ENCODE measurements around the gene IGIP.

The IGIP gene

DNA sequence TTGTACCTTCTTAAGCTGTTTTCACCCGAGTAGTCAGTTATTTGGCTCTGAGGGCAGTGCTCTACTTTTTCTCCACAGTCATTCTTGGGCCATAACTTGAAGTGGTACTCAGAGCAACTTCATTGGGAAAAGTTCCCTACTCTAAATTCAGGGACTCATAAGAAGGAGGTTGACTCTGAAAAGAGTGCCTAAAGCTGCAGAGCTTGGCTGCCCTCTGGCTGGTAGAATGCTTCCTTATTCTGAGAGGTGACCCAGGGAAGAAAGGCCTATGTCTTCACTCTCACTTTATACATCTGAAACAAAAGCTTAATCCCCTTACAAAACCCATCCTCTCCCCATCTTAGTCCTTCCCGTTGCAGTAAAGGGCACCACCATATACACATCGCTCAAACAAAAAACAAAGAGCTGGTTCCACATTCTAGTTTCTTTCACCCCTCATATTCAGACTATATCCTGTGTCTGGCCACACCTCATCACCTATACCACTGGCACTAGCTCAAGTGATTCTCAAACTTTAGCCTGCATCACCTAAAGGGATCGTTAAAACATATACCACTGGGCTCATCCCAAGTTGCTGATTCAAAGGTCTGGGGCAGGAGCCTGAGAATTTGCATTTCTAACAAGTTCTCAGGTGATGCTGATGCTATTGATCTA lies 7.9 kb downstream of the IGIP start:
- H3K4me1 ChIP-seq (ENCODE audit: insufficient read depth, low read length, poor library complexity, severe bottlenecking) = peaks cover 30% of the 10 kb centered on the region
- H3K79me2 ChIP-seq (ENCODE audit: insufficient read depth, low read length) = no peaks in the 10 kb centered on the region; the same call in 1 of the 2 replicates
- no peaks in the 10 kb centered on the region for H3K36me3 ChIP-seq (ENCODE audit: insufficient read depth, low read length)
- H3K9me3 ChIP-seq (ENCODE audit: insufficient read depth, low read depth, low read length) = no peaks in the 10 kb centered on the region
- TF ChIP-seq, protein P1, sequence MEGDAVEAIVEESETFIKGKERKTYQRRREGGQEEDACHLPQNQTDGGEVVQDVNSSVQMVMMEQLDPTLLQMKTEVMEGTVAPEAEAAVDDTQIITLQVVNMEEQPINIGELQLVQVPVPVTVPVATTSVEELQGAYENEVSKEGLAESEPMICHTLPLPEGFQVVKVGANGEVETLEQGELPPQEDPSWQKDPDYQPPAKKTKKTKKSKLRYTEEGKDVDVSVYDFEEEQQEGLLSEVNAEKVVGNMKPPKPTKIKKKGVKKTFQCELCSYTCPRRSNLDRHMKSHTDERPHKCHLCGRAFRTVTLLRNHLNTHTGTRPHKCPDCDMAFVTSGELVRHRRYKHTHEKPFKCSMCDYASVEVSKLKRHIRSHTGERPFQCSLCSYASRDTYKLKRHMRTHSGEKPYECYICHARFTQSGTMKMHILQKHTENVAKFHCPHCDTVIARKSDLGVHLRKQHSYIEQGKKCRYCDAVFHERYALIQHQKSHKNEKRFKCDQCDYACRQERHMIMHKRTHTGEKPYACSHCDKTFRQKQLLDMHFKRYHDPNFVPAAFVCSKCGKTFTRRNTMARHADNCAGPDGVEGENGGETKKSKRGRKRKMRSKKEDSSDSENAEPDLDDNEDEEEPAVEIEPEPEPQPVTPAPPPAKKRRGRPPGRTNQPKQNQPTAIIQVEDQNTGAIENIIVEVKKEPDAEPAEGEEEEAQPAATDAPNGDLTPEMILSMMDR (conservative IDR thresholded peaks at IDR 0.05; ENCODE audit: low read length) = no peak
- no peak for TF ChIP-seq EZH2phosphoT487 (IDR thresholded peaks at IDR 0.05; ENCODE audit: borderline replicate concordance)
- H2AFZ ChIP-seq (ENCODE audit: low read length) = no peak overlapping the region
- H3K9ac ChIP-seq (ENCODE audit: low read depth, low read length, poor library complexity, severe bottlenecking) = no peak overlapping the region
- H3K9me2 ChIP-seq (replicated peaks; ENCODE audit: low read depth, low read length) = no peaks in the 10 kb centered on the region
- no peaks in the 10 kb centered on the region for H3K27me3 ChIP-seq (ENCODE audit: insufficient read depth, low read length, poor library complexity, severe bottlenecking)
- no peak overlapping the region for H3K4me2 ChIP-seq (ENCODE audit: low read depth, low read length, poor library complexity, severe bottlenecking)
- no peaks in the 10 kb centered on the region for H3F3A ChIP-seq (ENCODE audit: low read depth)
- no peak overlapping the region for H3K4me3 ChIP-seq (ENCODE audit: low read length, poor library complexity, severe bottlenecking)
- no peaks in the 10 kb centered on the region for H4K20me1 ChIP-seq (ENCODE audit: insufficient read depth, low read length, poor library complexity, severe bottlenecking)

DNA sequence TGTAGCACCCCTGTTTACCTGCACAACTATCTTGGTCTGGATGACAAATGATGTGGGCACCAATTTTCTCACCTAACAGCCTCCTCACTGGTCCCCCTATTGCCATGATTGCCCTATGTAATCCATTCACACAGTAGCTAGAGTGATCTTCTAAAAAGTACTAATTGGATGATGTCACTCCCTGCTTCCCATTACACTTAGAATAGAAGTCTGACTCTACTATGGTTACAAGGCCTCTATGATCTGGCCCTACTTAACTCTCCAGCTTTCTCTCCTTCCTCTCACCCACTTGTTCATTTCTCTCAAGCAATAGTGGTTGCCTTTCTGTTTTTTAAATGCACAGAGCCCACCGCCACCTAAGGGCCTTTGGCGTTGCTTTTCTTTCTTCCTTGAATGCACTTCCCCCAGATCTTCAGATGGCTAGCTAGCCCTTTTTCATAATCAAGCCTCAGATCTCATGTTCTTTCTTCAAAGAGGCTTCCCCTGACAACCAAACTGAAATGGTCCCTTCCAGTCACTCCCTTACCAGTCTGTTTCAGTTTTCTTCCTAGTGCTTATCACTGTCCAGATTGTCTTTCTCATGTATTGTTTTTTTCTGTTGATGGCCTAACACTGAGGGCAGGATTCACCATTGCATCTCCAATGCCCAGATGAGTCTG lies 8.7 kb downstream of the IGIP start:
- H3K9ac ChIP-seq (ENCODE audit: low read depth, low read length, poor library complexity, severe bottlenecking) = no peak overlapping the region
- no peaks in the 10 kb centered on the region for H3K36me3 ChIP-seq (ENCODE audit: insufficient read depth, low read length)
- no peak for TF ChIP-seq EZH2phosphoT487 (IDR thresholded peaks at IDR 0.05; ENCODE audit: borderline replicate concordance)
- TF ChIP-seq, protein P1 (conservative IDR thresholded peaks at IDR 0.05; ENCODE audit: low read length) = no peak
- no peaks in the 10 kb centered on the region for H3K79me2 ChIP-seq (ENCODE audit: insufficient read depth, low read length)
- no peaks in the 10 kb centered on the region for H3K9me3 ChIP-seq (ENCODE audit: insufficient read depth, low read depth, low read length)
- no peak overlapping the region for H3K4me2 ChIP-seq (ENCODE audit: low read depth, low read length, poor library complexity, severe bottlenecking)
- H3K4me1 ChIP-seq (ENCODE audit: insufficient read depth, low read length, poor library complexity, severe bottlenecking) = peaks cover 30% of the 10 kb centered on the region
- H3K4me3 ChIP-seq (ENCODE audit: low read length, poor library complexity, severe bottlenecking) = no peak overlapping the region
- no peaks in the 10 kb centered on the region for H3K9me2 ChIP-seq (replicated peaks; ENCODE audit: low read depth, low read length)
- H3K27me3 ChIP-seq (ENCODE audit: insufficient read depth, low read length, poor library complexity, severe bottlenecking) = no peaks in the 10 kb centered on the region
- H3F3A ChIP-seq (ENCODE audit: low read depth) = no peaks in the 10 kb centered on the region
- no peaks in the 10 kb centered on the region for H4K20me1 ChIP-seq (ENCODE audit: insufficient read depth, low read length, poor library complexity, severe bottlenecking)
- H2AFZ ChIP-seq (ENCODE audit: low read length) = no peak overlapping the region

DNA sequence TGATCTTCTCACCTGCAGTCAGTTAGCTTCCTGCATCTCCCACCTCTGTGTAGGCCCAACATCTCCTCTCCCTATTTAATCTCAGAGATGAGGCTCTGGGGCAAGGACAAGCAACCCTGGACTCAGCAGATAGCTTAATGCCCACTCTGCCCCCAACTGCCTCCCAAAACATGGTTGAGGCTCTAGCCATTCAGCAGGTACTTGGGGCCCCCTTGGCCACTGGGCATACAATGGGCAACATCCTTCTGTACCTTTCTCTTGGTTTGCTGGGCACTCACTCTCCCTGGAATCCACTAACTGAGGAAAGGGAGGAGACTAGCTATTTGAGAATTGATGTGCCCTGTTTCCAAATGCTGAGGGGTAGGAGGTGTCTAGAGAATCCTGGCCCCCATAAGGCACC lies 9.4 kb downstream of the IGIP start:
- Histone ChIP-seq H3K4me2 (ENCODE audit: low read depth, low read length, poor library complexity, severe bottlenecking) (no peak overlapping the region), H3K27me3 (ENCODE audit: insufficient read depth, low read length, poor library complexity, severe bottlenecking) (no peaks in the 10 kb centered on the region), H3F3A (ENCODE audit: low read depth) (no peaks in the 10 kb centered on the region), H4K20me1 (ENCODE audit: insufficient read depth, low read length, poor library complexity, severe bottlenecking) (no peaks in the 10 kb centered on the region), H2AFZ (ENCODE audit: low read length) (no peak overlapping the region), H3K9me3 (ENCODE audit: insufficient read depth, low read depth, low read length) (no peaks in the 10 kb centered on the region), H3K4me1 (ENCODE audit: insufficient read depth, low read length, poor library complexity, severe bottlenecking) (peaks cover 30% of the 10 kb centered on the region), H3K79me2 (ENCODE audit: insufficient read depth, low read length) (no peaks in the 10 kb centered on the region), H3K4me3 (ENCODE audit: low read length, poor library complexity, severe bottlenecking) (no peak overlapping the region), H3K36me3 (ENCODE audit: insufficient read depth, low read length) (no peaks in the 10 kb centered on the region), H3K9ac (ENCODE audit: low read depth, low read length, poor library complexity, severe bottlenecking) (no peak overlapping the region), H3K9me2 (replicated peaks; ENCODE audit: low read depth, low read length) (no peaks in the 10 kb centered on the region)
- no peak for TF ChIP-seq EZH2phosphoT487 (IDR thresholded peaks at IDR 0.05; ENCODE audit: borderline replicate concordance)
- TF ChIP-seq, protein P1 (conservative IDR thresholded peaks at IDR 0.05; ENCODE audit: low read length) = no peak

Data from Loucy (cell line).